Measurements from ENCODE around the gene NAV3. TPM values are rescaled to one million over a fixed set of nuclear protein-coding genes. Genes with fewer than 3 reads are reported as not detected.
A peak's percentile ranks its signal among the peaks of the same experiment; 100 is the strongest.

The NAV3 gene
- total RNA-seq, 1 experiment from 2014 or later = 6.8 TPM

- no peaks in the 10 kb centered on the region for H3K9me2 ChIP-seq (replicated peaks; ENCODE audit: low read length)
- H4K20me1 ChIP-seq (ENCODE audit: low read length) = no peaks in the 10 kb centered on the region
- no peaks in the 10 kb centered on the region for H3F3A ChIP-seq (ENCODE audit: low read length, unreplicated experiment)
- H3K4me2 ChIP-seq (ENCODE audit: low read length) = peak overlapping the region; percentile 47
- ChIA-PET POLR2A (ENCODE audit: unreplicated experiment) (interaction anchor here (0.7 kb wide), 1 partner anchor 19 kb away, joined by 7 read pairs; no protein-coding TSS in a partner anchor), CTCF (no interaction called here)
- DNase-seq (peak; percentile 77), ATAC-seq (peak; percentile 82)
- no TSS peak for BruUV-seq (replicated peaks)
- H3K9me3 ChIP-seq (ENCODE audit: low read length) = no peaks in the 10 kb centered on the region
- no peak overlapping the region for H3K4me3 ChIP-seq (ENCODE audit: low read length)
- H3K27ac ChIP-seq (ENCODE audit: low read length) = peak overlapping the region; percentile 13; the same call in 1 of the 2 replicates
- H2AFZ ChIP-seq (ENCODE audit: low read length) = no peak overlapping the region
- peaks cover 40% of the 10 kb centered on the region for H3K4me1 ChIP-seq (ENCODE audit: insufficient read depth, low read length)
- intact Hi-C loops (cut with micrococcal nuclease) = loop anchor here (10.0 kb wide), 1 partner anchor 893 kb away; no protein-coding TSS in a partner anchor
- H3K36me3 ChIP-seq (ENCODE audit: low read depth, low read length) = no peaks in the 10 kb centered on the region
- peaks cover 4% of the 10 kb centered on the region; the same call in 1 of the 2 replicates for H3K79me2 ChIP-seq (ENCODE audit: low read length)
- H3K27me3 ChIP-seq (ENCODE audit: low read length) = no peaks in the 10 kb centered on the region
- H3K9ac ChIP-seq (ENCODE audit: low read length) = no peak overlapping the region
- TF ChIP-seq EZH2phosphoT487 (IDR thresholded peaks at IDR 0.05; ENCODE audit: borderline replicate concordance, low read length) = no peak
- TF ChIP-seq EZH2 (IDR thresholded peaks at IDR 0.05; ENCODE audit: low read length, unreplicated experiment) = no peak
- TF ChIP-seq CTCF (conservative IDR thresholded peaks at IDR 0.05; ENCODE audit: low read depth, low read length) = no peak
These were observed 116.6 kb downstream of the NAV3 start for GRCh38 chr12:77947330-77947729.

- peaks cover 36% of the 10 kb centered on the region for H3K4me1 ChIP-seq (ENCODE audit: insufficient read depth, low read length)
- no peaks in the 10 kb centered on the region for H3F3A ChIP-seq (ENCODE audit: low read length, unreplicated experiment)
- H3K4me3 ChIP-seq (ENCODE audit: low read length) = no peak overlapping the region
- CTCF ChIA-PET = no interaction called here
- BruUV-seq (replicated peaks) = no TSS peak
- no peaks in the 10 kb centered on the region for H3K36me3 ChIP-seq (ENCODE audit: low read depth, low read length)
- intact Hi-C loops (cut with micrococcal nuclease) = loop anchor here (10.0 kb wide), 1 partner anchor 893 kb away; no protein-coding TSS in a partner anchor
- POLR2A ChIA-PET (ENCODE audit: unreplicated experiment) = no interaction called here
- 0 out of 2 replicates have a peak overlapping the region, but pooled peaks have one; percentile 46 for H2AFZ ChIP-seq (ENCODE audit: low read length)
- no peaks in the 10 kb centered on the region for H3K9me3 ChIP-seq (ENCODE audit: low read length)
- no peaks in the 10 kb centered on the region for H3K79me2 ChIP-seq (ENCODE audit: low read length)
- H3K27me3 ChIP-seq (ENCODE audit: low read length) = no peaks in the 10 kb centered on the region
- peak overlapping the region; percentile 13; the same call in 1 of the 2 replicates for H3K27ac ChIP-seq (ENCODE audit: low read length)
- TF ChIP-seq EZH2 (IDR thresholded peaks at IDR 0.05; ENCODE audit: low read length, unreplicated experiment) = no peak
- TF ChIP-seq EZH2phosphoT487 (IDR thresholded peaks at IDR 0.05; ENCODE audit: borderline replicate concordance, low read length) = no peak
- no peak for TF ChIP-seq CTCF (conservative IDR thresholded peaks at IDR 0.05; ENCODE audit: low read depth, low read length)
- no peaks in the 10 kb centered on the region for H4K20me1 ChIP-seq (ENCODE audit: low read length)
- no peak overlapping the region for H3K9ac ChIP-seq (ENCODE audit: low read length)
- DNase-seq (no peak), ATAC-seq (no peak)
- H3K4me2 ChIP-seq (ENCODE audit: low read length) = peak overlapping the region; percentile 47; the same call in 1 of the 2 replicates
- no peaks in the 10 kb centered on the region for H3K9me2 ChIP-seq (replicated peaks; ENCODE audit: low read length)
These were observed 117.1 kb downstream of the NAV3 start for GRCh38 chr12:77947746-77948145.

GRCh38 chr12:77949943-77950342 lies 119.2 kb downstream of the NAV3 start:
- DNase-seq (no peak), ATAC-seq (no peak)
- Histone ChIP-seq H3K36me3 (ENCODE audit: low read depth, low read length) (no peaks in the 10 kb centered on the region), H3K4me1 (ENCODE audit: insufficient read depth, low read length) (peaks cover 29% of the 10 kb centered on the region), H3K79me2 (ENCODE audit: low read length) (no peaks in the 10 kb centered on the region), H3K9ac (ENCODE audit: low read length) (no peak overlapping the region), H3K27ac (ENCODE audit: low read length) (0 out of 2 replicates have a peak overlapping the region, but pooled peaks have one; percentile 8), H3F3A (ENCODE audit: low read length, unreplicated experiment) (no peaks in the 10 kb centered on the region), H3K4me2 (ENCODE audit: low read length) (no peak overlapping the region), H3K4me3 (ENCODE audit: low read length) (no peak overlapping the region), H3K27me3 (ENCODE audit: low read length) (no peaks in the 10 kb centered on the region), H2AFZ (ENCODE audit: low read length) (no peak overlapping the region), H3K9me2 (replicated peaks; ENCODE audit: low read length) (no peaks in the 10 kb centered on the region), H3K9me3 (ENCODE audit: low read length) (no peaks in the 10 kb centered on the region), H4K20me1 (ENCODE audit: low read length) (no peaks in the 10 kb centered on the region)
- TF ChIP-seq EZH2 (IDR thresholded peaks at IDR 0.05; ENCODE audit: low read length, unreplicated experiment) = no peak
- no peak for TF ChIP-seq EZH2phosphoT487 (IDR thresholded peaks at IDR 0.05; ENCODE audit: borderline replicate concordance, low read length)
- no peak for TF ChIP-seq CTCF (conservative IDR thresholded peaks at IDR 0.05; ENCODE audit: low read depth, low read length)
- POLR2A ChIA-PET (ENCODE audit: unreplicated experiment) = interaction anchor here (0.6 kb wide), 1 partner anchor 10 kb away, joined by 3 read pairs; no protein-coding TSS in a partner anchor
- intact Hi-C loops (cut with micrococcal nuclease) = loop anchor here (10.0 kb wide), 1 partner anchor 895 kb away; no protein-coding TSS in a partner anchor
- no TSS peak for BruUV-seq (replicated peaks)
- CTCF ChIA-PET = no interaction called here

Measured in PC-3 (cell line).